SU-DHL-6 (cell line): Measurements from ENCODE around the gene DHX58.

ENCODE experiments used
- H2AFZ ChIP-seq: fragments of 200-600 bp; sonication (generic); 2 replicates; pipeline ENCODE4 v1.6.1; 2014; ENCODE audit warnings: low read depth, mild to moderate bottlenecking, moderate library complexity, mixed read lengths, antibody characterized with exemption, low read length; ENCODE audit not compliant: severe bottlenecking
- H3F3A ChIP-seq: fragments of 200-600 bp; shearing (Covaris generic); 2 replicates; pipeline ENCODE4 v1.6.0; 2016; ENCODE audit warnings: antibody characterized with exemption, mild to moderate bottlenecking; ENCODE audit not compliant: insufficient read depth
- H3K27ac ChIP-seq: fragments of 200-600 bp; sonication (generic); 2 replicates; pipeline ENCODE4 v1.5.1; 2016; ENCODE audit warnings: low read depth, mild to moderate bottlenecking, low read length, moderate library complexity, mixed read lengths
- H3K27me3 ChIP-seq: fragments of 200-600 bp; sonication (generic), shearing (Covaris generic); 2 replicates; pipeline ENCODE4 v1.6.0; 2014; ENCODE audit warnings: mild to moderate bottlenecking, low read length
- H3K36me3 ChIP-seq: fragments of 200-600 bp; sonication (generic); 2 replicates; pipeline ENCODE4 v1.6.1; 2014; ENCODE audit warnings: mild to moderate bottlenecking, low read length, mixed read lengths
- H3K4me2 ChIP-seq: fragments of 300-600, 200-600 bp; shearing (Covaris generic), sonication (generic); 2 replicates; pipeline ENCODE4 v1.6.0; 2014; ENCODE audit warnings: low read length, low read depth, mild to moderate bottlenecking; ENCODE audit not compliant: poor library complexity, severe bottlenecking
- H3K4me3 ChIP-seq: fragments of 200-600 bp; sonication (generic); 2 replicates; pipeline ENCODE4 v1.5.1; 2014; ENCODE audit warnings: antibody characterized with exemption, low read length, mild to moderate bottlenecking, mixed read lengths; ENCODE audit not compliant: insufficient read depth, poor library complexity, severe bottlenecking
- H3K79me2 ChIP-seq: fragments of 200-600 bp; sonication (generic); 2 replicates; pipeline ENCODE4 v1.6.1; 2014; ENCODE audit warnings: mild to moderate bottlenecking, low read length, moderate library complexity; ENCODE audit not compliant: insufficient read depth
- H3K9ac ChIP-seq: fragments of 200-600 bp; sonication (generic); 2 replicates; pipeline ENCODE4 v1.7.0; 2014; ENCODE audit warnings: mild to moderate bottlenecking, low read length
- H3K9me2 ChIP-seq: fragments of 200-600 bp; sonication (generic); replicated peaks from 2 replicates; pipeline ENCODE4 v1.6.1; 2014; ENCODE audit warnings: low read length; ENCODE audit not compliant: insufficient read depth
- H3K9me3 ChIP-seq: fragments of 200-600 bp; sonication (generic); 2 replicates; pipeline ENCODE4 v1.6.1; 2014; ENCODE audit warnings: low read length, mixed read lengths; ENCODE audit not compliant: insufficient read depth
- H4K20me1 ChIP-seq: fragments of 200-600 bp; sonication (generic); 2 replicates; pipeline ENCODE4 v1.6.1; 2014; ENCODE audit warnings: low read depth, mild to moderate bottlenecking, antibody characterized with exemption, low read length, moderate library complexity, mixed read lengths
- EZH2phosphoT487 ChIP-seq: fragments of 200-600 bp; sonication (generic), shearing (Covaris generic); conservative IDR thresholded peaks from 2 replicates; pipeline ENCODE4 v1.6.1; 2018; ENCODE audit warnings: mild to moderate bottlenecking, antibody characterized with exemption, low read length, moderate library complexity, mixed read lengths
- TF ChIP-seq, protein P1 (sequence below): fragments of 200-600 bp; sonication (generic); IDR thresholded peaks from one replicate; pipeline ENCODE4 v1.5.1; 2017; ENCODE audit warnings: antibody characterized with exemption, mild to moderate bottlenecking, low read length, moderate library complexity; ENCODE audit not compliant: insufficient read depth, poor library complexity, severe bottlenecking

The DHX58 gene

GRCh38 chr17:42111265-42111636 lies 1.3 kb downstream of the DHX58 start:
- Histone ChIP-seq H3K36me3 (no peaks in the 10 kb centered on the region), H3K4me3 (no peak overlapping the region), H3K9me3 (no peaks in the 10 kb centered on the region), H3K4me2 (no peak overlapping the region), H2AFZ (no peak overlapping the region), H3K9me2 (no peaks in the 10 kb centered on the region), H3K27me3 (no peaks in the 10 kb centered on the region), H3K79me2 (no peaks in the 10 kb centered on the region), H4K20me1 (no peaks in the 10 kb centered on the region), H3K27ac (no peak overlapping the region), H3F3A (peaks cover 8% of the 10 kb centered on the region), H3K9ac (no peak overlapping the region)
- TF ChIP-seq EZH2phosphoT487, result no peak
- TF ChIP-seq, protein P1, sequence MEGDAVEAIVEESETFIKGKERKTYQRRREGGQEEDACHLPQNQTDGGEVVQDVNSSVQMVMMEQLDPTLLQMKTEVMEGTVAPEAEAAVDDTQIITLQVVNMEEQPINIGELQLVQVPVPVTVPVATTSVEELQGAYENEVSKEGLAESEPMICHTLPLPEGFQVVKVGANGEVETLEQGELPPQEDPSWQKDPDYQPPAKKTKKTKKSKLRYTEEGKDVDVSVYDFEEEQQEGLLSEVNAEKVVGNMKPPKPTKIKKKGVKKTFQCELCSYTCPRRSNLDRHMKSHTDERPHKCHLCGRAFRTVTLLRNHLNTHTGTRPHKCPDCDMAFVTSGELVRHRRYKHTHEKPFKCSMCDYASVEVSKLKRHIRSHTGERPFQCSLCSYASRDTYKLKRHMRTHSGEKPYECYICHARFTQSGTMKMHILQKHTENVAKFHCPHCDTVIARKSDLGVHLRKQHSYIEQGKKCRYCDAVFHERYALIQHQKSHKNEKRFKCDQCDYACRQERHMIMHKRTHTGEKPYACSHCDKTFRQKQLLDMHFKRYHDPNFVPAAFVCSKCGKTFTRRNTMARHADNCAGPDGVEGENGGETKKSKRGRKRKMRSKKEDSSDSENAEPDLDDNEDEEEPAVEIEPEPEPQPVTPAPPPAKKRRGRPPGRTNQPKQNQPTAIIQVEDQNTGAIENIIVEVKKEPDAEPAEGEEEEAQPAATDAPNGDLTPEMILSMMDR, result no peak

DNA sequence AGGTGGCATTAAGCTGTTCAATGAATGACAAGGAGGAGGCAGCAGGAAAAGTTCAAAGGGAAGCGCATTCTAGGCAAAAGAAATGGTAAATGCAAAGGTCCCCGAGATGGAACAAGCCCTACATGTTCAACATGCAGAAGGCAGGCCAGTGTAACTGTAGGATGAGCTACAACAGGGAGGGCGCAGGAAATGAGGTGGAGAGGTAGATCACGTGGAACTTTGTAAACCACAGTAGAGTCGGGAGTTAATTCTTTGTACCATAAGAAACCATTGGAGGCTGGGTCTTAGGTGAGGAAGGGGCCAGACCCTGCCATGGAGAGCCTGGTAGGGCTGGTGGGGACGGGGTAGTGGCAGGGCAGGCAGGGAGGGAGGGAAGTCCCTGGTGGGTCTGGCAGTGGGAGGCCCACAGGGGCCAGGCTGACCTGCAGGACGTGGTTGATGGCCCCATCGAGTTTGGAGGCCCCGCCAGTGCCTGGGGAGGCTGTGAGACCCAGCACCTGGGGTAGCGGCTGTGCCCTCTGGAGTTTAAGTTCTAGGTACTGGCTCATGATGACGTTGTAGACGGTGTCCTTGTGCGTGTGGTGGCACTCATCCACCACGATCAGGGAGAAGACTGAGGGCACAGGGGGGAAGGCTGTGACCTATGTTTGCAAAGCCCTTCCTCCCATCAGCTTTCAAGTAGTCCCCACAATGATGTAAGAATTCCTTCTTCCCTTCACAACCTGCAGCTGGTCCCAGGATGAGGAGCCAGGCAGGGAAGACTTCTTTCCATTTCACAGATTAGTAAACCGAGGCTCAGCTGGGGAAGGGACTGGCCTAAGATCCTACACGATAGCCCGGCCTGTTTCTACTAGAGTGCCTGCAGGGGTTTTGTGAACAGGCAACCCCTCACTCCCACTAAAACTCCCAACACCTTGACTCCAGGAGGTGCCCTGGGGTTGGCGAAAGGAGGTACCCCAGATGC lies 1.9 kb downstream of the DHX58 start:
- Histone ChIP-seq H3K27me3 (no peaks in the 10 kb centered on the region), H4K20me1 (no peaks in the 10 kb centered on the region), H3K27ac (no peak overlapping the region), H3K79me2 (no peaks in the 10 kb centered on the region), H3K9me3 (no peaks in the 10 kb centered on the region), H3K4me2 (no peak overlapping the region), H3K4me3 (no peak overlapping the region), H3K9me2 (no peaks in the 10 kb centered on the region), H3K9ac (no peak overlapping the region), H3K36me3 (no peaks in the 10 kb centered on the region), H3F3A (peaks cover 2% of the 10 kb centered on the region; the same call in 1 of the 2 replicates), H2AFZ (no peak overlapping the region)
- TF ChIP-seq EZH2phosphoT487, result no peak
- TF ChIP-seq, protein P1, result no peak

DNA sequence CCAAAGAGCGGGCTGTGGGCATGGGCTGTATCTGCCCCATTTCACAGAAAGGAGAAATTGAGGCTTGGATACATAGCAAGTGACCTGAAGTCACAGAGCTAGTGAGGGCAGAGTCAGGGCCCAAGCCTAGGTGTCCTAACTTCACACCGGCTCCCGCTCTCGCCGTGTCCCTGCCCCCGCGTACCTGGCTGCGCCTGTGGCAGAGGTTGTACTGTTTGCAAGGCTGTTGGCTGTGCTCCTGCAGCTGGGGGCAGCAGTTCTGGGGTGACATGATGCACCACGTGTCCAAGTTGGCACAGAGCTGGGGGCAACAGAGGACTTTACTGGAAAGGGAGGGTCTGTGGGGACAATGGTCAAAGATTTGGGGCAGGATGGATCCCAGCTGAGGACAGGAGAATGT lies 3.4 kb downstream of the DHX58 start:
- TF ChIP-seq EZH2phosphoT487, result no peak
- TF ChIP-seq, protein P1, result no peak
- Histone ChIP-seq H3K4me2 (no peak overlapping the region), H3K27ac (no peak overlapping the region), H3K9me2 (no peaks in the 10 kb centered on the region), H3K9ac (no peak overlapping the region), H3K9me3 (no peaks in the 10 kb centered on the region), H3K36me3 (no peaks in the 10 kb centered on the region), H4K20me1 (no peaks in the 10 kb centered on the region), H3K27me3 (no peaks in the 10 kb centered on the region), H3K4me3 (no peak overlapping the region), H3F3A (no peaks in the 10 kb centered on the region), H2AFZ (no peak overlapping the region), H3K79me2 (no peaks in the 10 kb centered on the region)
